ENCODE results near the gene SELL.
A peak's percentile ranks its signal among the peaks of the same experiment; 100 is the strongest.
"Not testable (repeated sequence)": the region's sequence is repeated elsewhere in the genome, so short reads cannot be mapped to it uniquely, and the experiment has no call there.

The SELL gene

DNA sequence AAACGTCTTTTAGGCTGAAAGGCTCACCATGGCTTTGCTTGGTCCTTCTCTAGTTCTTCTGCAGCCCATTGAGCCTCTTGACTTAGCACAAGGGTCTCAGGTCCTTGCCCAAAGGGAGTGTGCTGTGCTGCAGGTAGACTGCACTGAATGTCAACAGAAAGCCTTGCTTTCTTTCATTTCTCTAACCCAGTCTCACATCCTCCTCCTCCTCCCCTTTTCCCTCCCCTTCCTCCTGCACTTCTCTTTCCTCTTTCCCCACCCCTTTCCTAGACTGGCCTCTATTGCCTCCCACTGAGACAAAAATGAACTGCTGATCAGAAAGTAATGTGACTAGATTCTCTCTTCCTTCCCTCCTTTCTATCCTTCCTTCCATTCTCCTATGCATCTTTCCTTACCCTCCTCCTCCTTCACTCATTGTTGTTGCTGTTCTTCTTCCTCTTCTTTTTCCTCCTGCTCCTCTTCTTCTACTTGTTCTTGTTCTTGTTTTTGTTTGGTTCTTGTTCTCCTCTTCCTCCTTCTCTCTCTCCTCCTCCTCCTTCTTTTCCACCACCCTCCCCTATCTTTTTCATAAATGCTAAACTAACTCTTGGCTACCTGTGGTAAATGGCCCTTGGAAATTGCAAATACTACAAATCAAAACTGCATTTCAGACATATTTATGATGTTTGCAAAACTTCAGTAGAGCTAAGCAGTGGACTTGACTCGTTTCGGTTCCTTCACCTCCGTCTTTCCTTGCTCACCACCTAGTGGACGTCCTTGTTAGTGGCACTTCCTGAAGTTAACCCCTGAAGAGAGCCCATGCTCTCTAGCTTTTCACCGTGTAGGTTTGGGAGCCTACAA lies at the start of gene SELL:
Gene SELL, minus strand, starts transcription at position 152 of the 840 bp plus-strand sequence. Its CDS starts 122 bp downstream, at position 30.
- FAIRE-seq (peak; percentile 99), DNase-seq (ENCODE audit: extremely low spot score, insufficient read length, low read depth) (no peak)

DNA sequence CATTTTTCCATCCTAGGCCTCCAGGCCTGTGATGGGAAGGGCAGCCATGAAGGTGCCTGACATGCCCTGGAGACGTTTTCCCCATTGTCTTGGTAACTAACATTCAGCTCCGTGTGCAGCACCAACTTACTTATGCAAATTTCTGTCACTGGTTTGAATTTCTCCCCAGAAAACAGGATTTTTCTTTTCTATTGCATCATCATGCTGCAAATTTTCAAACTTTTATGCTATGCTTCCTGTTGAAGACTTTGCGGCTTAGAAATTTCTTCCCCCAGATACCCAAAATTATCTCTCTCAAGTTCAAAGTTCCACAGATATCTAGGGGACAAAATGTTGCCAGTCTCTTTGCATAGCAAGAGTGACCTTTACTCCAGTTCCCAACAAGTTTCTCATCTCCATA lies 47.6 kb upstream of the SELL start:
- DNase-seq (ENCODE audit: extremely low spot score, insufficient read length, low read depth), result no peak
- FAIRE-seq, result no peak

DNA sequence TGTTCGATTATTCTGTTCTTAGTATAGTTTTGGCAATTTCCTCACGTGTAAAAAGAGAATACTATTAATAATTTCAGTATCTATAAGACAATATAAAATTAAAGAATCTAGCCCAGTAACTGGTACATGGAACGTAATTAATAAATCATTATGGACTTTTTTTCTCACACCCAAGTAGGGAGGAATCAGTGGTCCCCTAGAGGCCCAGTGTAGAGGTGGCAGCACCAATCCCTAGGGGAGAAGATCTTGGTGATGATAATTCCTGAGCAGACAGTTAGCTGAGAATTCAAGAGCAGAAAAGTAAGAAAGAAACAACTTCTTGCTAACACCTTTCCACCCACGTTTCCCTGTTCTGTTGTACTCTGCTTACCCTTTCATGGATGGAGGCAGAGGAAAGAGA lies 42.1 kb upstream of the SELL start:
- FAIRE-seq (no peak), DNase-seq (ENCODE audit: extremely low spot score, insufficient read length, low read depth) (no peak)

DNA sequence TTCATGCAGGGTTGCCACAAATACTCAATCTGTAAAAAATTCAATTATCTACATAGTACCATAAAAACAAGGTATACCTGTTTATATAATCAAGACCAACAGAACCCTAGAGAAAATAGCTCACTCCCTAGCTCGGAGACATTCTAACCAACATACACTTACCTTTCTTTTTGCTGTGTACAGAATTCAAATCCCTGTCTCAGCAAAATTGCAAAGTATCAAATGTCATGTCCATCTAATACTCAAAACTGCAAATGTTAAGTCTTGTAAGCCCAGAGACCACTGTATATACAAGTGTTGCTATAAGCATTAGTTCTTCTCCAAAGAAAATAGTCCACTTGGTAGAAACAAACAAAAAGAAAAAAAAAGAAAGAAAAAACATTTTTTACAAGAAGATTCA lies 38.6 kb upstream of the SELL start:
- FAIRE-seq, result no peak

DNA sequence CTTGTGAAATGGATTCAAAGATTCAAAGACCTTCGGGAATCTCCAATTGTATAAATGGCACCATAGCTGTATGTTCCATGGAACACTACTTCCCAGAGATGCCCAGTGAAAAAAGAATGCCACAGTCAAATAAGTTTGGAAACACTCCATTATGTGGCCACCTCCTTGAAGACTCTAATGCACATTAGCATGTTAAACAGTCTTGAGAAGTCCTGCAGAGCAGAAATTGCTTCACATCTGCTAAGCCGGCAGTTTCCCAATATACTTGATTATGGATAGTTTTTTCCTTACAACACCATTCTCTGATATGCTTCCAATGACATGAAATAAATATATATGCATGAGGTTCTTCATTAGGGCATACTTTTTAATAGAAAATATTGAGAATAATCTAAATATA lies 35.1 kb upstream of the SELL start:
- DNase-seq (ENCODE audit: extremely low spot score, insufficient read length, low read depth), result no peak
- FAIRE-seq, result no peak

More for the DNA sequence above, 38.6 kb upstream of the SELL start:
- DNase-seq (ENCODE audit: extremely low spot score, insufficient read length, low read depth), result no peak

GRCh38 chr1:169745015-169745861 lies 33.8 kb upstream of the SELL start:
- no peak for FAIRE-seq
- DNase-seq (ENCODE audit: extremely low spot score, insufficient read length, low read depth), result no peak

DNA sequence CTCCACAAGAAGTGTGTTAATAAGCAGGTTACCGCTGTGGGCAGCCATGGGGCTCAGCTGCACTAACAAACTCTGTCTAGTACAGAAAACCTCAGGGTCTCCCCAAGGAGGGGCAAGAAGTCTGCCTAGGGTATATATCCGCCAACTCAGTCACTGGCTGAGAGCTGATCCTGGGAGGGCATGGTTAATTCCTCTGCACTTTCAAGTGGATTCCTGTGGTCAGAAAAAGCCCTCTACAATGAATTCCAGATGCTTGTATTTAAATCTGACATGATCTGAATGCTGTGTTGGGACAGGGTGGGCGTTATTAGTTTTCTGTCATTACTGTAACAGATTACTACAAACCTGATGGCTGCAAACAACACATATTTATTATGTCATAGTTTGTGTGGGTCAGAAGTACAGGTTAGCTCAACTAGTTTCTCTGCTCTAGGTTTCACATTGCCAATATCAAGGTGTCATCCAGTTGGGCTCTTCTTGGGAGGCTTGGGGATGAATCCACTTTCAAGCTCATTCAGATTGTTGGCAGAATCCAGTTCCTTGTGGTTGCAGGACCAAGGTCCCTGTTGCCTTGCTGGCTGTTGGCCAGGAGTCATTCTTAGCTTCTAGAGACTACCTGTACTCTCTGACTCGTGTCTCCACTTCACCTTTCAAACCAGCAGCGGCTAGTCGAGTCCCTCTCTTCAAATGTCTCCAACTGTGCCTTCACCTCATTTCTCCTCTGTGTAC lies 30.4 kb upstream of the SELL start:
- DNase-seq (ENCODE audit: extremely low spot score, insufficient read length, low read depth), result no peak
- no peak for FAIRE-seq

- no peak for FAIRE-seq
- no peak for DNase-seq (ENCODE audit: extremely low spot score, insufficient read length, low read depth)
These were observed 28.6 kb upstream of the SELL start for GRCh38 chr1:169739980-169740379.

DNA sequence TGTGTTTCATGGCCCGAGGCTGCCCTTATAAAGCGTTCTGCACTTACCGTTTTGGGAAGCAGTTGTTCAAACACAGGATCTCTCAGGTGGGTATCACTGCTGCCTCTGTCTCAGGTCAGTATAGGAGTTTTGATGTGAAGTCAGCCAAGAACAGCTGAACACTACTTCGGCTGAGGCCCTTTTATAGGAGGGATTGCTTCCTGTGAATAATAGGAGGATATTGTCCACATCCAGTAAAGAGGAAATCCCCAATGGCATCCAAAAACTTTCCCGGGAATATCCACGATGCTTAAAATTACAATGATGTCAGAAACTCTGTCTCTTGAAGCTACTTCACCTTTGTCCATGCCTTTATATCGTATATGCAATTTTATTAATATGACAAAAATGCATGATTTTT lies 22.5 kb upstream of the SELL start, which contains the start of gene SELE:
Gene SELE, minus strand, starts transcription at position 156 of the 400 bp plus-strand sequence. CDS start 467 bp downstream, outside the sequence.
- FAIRE-seq (no peak), DNase-seq (ENCODE audit: extremely low spot score, insufficient read length, low read depth) (no peak)

- FAIRE-seq (no peak), DNase-seq (ENCODE audit: extremely low spot score, insufficient read length, low read depth) (no peak)
These were observed 20.0 kb upstream of the SELL start for GRCh38 chr1:169731446-169731845.

DNA sequence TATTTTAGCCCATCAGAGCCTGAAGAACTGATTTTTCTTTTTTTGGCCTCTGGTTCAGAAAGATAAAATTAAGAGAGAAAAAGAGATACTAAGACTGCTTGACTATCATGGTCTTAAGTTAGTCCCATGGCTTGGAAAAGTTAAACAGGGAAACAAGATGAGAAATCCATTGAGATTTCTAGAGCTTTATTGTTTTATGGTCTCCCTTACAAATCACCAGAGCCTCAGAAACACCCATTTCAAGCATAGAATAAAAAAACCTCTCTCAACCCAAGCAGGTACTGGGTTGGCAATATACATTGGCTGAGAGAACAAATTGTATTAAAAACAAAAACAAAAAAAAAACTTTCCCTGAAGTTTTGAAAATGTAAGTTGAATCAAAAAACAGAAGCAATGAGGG lies 18.6 kb upstream of the SELL start:
- DNase-seq (ENCODE audit: extremely low spot score, insufficient read length, low read depth), result no peak
- no peak for FAIRE-seq

DNA sequence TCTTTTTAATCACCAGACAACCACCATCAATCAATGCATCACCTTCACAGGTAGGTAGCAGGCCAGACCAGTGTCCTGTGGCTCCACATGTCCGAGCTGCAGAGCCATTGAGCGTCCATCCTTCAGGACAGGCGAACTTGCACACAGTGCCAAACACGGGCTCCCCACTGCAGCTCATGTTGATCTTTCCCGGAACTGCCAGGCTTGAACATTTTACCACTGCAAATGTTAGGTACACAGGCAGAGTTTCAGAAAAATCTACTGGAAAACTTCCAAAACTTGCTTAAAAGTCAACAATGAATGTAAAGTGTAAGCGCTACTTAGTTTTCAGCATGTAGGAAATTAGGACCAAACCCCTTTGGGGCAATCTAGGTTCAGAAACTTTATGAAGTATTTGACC lies 15.9 kb upstream of the SELL start:
- FAIRE-seq (no peak), DNase-seq (ENCODE audit: extremely low spot score, insufficient read length, low read depth) (no peak)

DNA sequence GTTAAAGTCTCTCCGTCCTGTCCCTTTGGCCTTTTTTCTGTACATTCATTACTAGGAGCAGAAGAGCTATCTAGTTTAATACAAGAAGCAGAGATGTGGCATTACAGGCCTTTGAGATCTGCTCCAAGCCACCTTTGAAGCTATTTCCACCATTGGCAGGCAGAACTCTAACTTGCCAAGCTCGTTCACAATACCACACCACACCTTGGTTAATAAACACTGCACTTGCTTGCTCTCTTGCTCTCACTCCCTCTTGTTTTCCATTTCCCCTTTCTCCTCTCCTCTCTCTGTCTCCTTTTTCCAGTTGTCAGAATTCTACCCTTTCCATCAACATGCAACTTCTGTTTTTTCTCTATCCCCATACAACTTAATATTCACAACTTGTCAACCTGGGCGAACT lies 15.4 kb upstream of the SELL start:
- DNase-seq (ENCODE audit: extremely low spot score, insufficient read length, low read depth) (no peak), FAIRE-seq (no peak)

- no peak for FAIRE-seq
These were observed 14.5 kb upstream of the SELL start for GRCh38 chr1:169725930-169726329.

DNA sequence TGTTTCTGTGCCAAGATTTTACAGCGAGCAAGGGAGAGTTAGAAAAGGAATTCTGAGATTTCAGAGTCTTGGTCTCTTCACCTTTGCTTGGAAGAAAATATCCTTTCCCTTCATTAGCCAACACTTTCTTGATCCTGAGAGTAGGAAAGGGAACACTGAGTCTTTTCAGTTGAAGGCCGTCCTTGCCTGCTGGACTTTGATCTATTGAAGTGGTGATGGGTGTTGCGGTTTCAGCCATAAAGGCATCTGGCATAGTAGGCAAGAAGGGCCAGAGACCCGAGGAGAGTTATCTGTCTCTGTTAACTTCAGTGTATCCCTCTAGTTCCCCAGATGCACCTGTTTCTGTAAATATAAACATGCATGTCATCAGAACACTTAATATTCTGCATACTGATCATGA lies 12.7 kb upstream of the SELL start:
- FAIRE-seq, result no peak
- DNase-seq (ENCODE audit: extremely low spot score, insufficient read length, low read depth), result no peak

More at GRCh38 chr1:169725930-169726329, 14.5 kb upstream of the SELL start:
- no peak for DNase-seq (ENCODE audit: extremely low spot score, insufficient read length, low read depth)

- DNase-seq (ENCODE audit: extremely low spot score, insufficient read length, low read depth) (no peak), FAIRE-seq (no peak)
These were observed 12.3 kb upstream of the SELL start for GRCh38 chr1:169723763-169724162.

- no peak for FAIRE-seq
These were observed 11.4 kb upstream of the SELL start for GRCh38 chr1:169722779-169723178.

DNA sequence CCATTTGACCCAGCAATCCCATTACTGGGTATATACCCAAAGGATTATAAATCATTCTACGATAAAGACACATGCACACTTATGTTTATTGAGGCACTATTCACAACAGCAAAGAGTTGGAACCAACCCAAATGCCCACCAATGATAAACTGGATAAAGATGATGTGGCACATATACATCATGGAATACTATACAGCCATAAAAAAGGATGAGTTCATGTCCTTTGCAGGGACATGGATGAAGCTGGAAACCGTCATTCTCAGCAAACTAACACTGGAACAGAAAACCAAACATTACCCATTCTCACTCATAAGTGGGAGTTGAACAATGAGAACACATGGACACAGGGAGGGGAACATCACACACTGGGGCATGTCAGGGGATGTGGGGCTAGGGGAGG lies 3.7 kb upstream of the SELL start:
- not testable (repeated sequence) for DNase-seq (ENCODE audit: extremely low spot score, insufficient read length, low read depth); FAIRE-seq

More at GRCh38 chr1:169722779-169723178, 11.4 kb upstream of the SELL start:
- DNase-seq (ENCODE audit: extremely low spot score, insufficient read length, low read depth), result no peak

- not testable (repeated sequence) for FAIRE-seq; DNase-seq (ENCODE audit: extremely low spot score, insufficient read length, low read depth)
These were observed 1.7 kb upstream of the SELL start for GRCh38 chr1:169713090-169713489.

DNA sequence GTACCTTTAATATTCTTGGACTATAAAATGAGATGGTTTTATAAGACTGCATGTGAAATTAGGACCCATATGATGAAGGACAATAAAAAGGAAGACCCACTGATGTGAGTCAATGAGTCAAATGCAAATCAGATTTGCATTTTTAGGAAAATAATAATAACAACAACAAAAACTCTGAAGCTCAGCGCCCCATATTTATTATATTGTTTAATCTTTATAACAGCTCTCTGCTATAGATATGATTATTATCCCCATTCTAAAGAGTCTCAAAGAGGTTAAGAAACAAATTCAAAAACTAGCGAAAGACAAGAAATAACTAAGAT lies 850 bp upstream of the SELL start:
- no peak for FAIRE-seq
- DNase-seq (ENCODE audit: extremely low spot score, insufficient read length, low read depth), result no peak
